ENCODE data around the gene AKAP8.

- no peak for TF ChIP-seq ETS1 (IDR thresholded peaks at IDR 0.05)
- TF ChIP-seq CTCF (conservative IDR thresholded peaks at IDR 0.05; ENCODE audit: low read depth in 2 of 2) = no peak
- no peak for TF ChIP-seq REST (IDR thresholded peaks at IDR 0.05; ENCODE audit: unreplicated experiment)
- TF ChIP-seq JUNB (IDR thresholded peaks at IDR 0.05; ENCODE audit: unreplicated experiment) = no peak
- no peak for TF ChIP-seq EZH2 (IDR thresholded peaks at IDR 0.05; ENCODE audit: low read depth, unreplicated experiment)
- TF ChIP-seq EZH2phosphoT487 (IDR thresholded peaks at IDR 0.05; ENCODE audit: unreplicated experiment) = no peak
- TF ChIP-seq NANOG (IDR thresholded peaks at IDR 0.05; ENCODE audit: borderline replicate concordance) = no peak
- no peak for TF ChIP-seq ZNF462 (CRISPR knock-in tag; IDR thresholded peaks at IDR 0.05)
- no peak for TF ChIP-seq POLR2AphosphoS5 (IDR thresholded peaks at IDR 0.05; ENCODE audit: low read depth)
- no peak for TF ChIP-seq ZNF114 (CRISPR knock-in tag; IDR thresholded peaks at IDR 0.05)
- TF ChIP-seq CREB1 (CRISPR knock-in tag; IDR thresholded peaks at IDR 0.05; ENCODE audit: low read depth) = no peak
- no peak for TF ChIP-seq ZNF331 (CRISPR knock-in tag; IDR thresholded peaks at IDR 0.05; ENCODE audit: low read depth)
- TF ChIP-seq STAT1 (IDR thresholded peaks at IDR 0.05; ENCODE audit: unreplicated experiment) = no peak
Measured at GRCh38 chr19:15318241-15318691, 61.3 kb downstream of the AKAP8 start.

Data from GM23338 (cell line).